ENCODE data around the gene TMPRSS11A.

Gene TMPRSS11A

DNA sequence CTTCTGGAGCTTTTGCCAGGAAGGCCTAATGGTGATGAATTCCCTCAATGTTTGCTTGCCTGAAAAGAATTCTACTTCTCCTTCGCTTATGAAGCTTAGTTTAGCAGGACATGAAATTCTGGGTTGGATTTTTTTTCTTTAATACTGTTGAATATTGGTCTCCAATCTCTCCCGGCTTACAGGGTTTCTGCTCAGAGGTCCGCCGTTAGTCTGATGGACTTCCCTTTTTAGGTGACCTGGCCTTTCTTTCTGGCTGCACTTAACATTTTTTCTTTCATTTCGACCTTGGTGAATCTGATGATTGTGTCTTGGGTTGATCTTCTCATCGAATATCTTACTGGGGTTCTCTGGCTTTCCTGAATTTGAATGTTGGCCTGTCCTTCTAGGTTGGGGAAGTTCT lies 17.2 kb upstream of the TMPRSS11A start:
- ChIA-PET POLR2A (no interaction called here), CTCF (interaction anchor here (0.7 kb wide), 1 partner anchor 9 kb away, joined by 3 read pairs; no protein-coding TSS in a partner anchor)
- H3K4me3 ChIP-seq (ENCODE audit: low read depth, low read length) = no peak overlapping the region
- TF ChIP-seq, protein P1, sequence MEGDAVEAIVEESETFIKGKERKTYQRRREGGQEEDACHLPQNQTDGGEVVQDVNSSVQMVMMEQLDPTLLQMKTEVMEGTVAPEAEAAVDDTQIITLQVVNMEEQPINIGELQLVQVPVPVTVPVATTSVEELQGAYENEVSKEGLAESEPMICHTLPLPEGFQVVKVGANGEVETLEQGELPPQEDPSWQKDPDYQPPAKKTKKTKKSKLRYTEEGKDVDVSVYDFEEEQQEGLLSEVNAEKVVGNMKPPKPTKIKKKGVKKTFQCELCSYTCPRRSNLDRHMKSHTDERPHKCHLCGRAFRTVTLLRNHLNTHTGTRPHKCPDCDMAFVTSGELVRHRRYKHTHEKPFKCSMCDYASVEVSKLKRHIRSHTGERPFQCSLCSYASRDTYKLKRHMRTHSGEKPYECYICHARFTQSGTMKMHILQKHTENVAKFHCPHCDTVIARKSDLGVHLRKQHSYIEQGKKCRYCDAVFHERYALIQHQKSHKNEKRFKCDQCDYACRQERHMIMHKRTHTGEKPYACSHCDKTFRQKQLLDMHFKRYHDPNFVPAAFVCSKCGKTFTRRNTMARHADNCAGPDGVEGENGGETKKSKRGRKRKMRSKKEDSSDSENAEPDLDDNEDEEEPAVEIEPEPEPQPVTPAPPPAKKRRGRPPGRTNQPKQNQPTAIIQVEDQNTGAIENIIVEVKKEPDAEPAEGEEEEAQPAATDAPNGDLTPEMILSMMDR (IDR thresholded peaks at IDR 0.05; ENCODE audit: insufficient read depth, low read length, missing control alignments) = no peak
- DNase-seq (ENCODE audit: low read depth, low spot score) = no peak

DNA sequence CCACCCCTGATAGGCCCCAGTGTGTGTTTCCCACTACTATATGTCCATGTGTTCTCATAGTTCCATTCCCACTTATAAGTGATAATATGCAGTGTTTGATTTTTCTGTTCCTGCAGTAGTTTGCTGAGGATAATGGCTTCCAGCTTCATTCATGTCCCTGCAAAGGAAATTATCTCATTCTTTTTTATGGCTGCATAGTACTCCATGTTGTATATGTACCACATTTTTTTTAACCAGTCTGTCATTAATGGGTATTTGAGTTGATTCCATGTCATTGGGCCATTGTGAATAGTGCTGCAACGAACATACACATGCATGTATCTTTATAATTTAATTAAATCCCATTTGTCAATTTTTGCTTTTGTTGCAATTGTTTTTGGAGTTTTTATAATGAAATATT lies 10.3 kb upstream of the TMPRSS11A start:
- ChIA-PET POLR2A (no interaction called here), CTCF (no interaction called here)
- no peak for DNase-seq (ENCODE audit: low read depth, low spot score)
- no peak overlapping the region for H3K4me3 ChIP-seq (ENCODE audit: low read depth, low read length)
- TF ChIP-seq, protein P1 (IDR thresholded peaks at IDR 0.05; ENCODE audit: insufficient read depth, low read length, missing control alignments) = no peak

DNA sequence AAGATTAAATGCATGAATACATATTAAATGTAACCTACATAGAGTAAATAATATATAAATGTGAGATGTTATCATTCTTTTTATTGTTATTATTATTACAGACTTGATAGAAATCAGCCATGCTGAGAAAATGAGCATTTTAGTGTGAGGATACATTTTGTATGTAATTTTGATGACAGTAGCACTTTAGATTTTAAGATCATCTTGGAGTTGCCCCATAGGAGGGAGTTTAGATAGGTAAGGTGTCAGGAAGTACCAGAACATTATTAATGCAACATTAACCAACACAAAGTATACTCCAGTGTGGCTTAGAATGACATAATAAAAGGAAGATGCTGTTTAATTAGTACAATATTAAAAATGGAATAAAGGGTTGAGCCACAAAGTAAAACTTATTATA lies 8.4 kb downstream of the TMPRSS11A start:
- CTCF ChIA-PET = no interaction called here
- H3K4me3 ChIP-seq (ENCODE audit: low read depth, low read length) = no peak overlapping the region
- no peak for DNase-seq (ENCODE audit: low read depth, low spot score)
- POLR2A ChIA-PET = no interaction called here
- TF ChIP-seq, protein P1 (IDR thresholded peaks at IDR 0.05; ENCODE audit: insufficient read depth, low read length, missing control alignments) = no peak

DNA sequence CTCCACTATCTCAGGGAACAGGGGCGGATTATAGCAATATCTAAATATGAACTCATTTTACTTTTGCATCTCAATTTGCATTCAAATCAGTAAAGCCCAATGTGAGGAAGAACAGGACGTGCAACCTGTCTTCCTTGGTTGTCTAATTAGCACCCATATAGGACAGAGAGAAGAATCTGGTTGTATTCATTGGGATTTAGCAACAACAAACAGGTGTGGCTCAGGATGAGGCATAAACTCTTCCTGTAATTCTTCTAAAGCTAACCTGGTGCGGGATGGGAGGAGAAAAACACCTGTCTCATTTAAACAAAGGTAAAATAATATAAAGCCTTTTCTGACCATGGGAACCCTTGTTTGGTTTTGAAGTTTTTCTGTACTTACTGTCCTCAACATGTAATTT lies 22.2 kb downstream of the TMPRSS11A start:
- ChIA-PET POLR2A (no interaction called here), CTCF (no interaction called here)
- DNase-seq (ENCODE audit: low read depth, low spot score) = no peak
- TF ChIP-seq, protein P1 (IDR thresholded peaks at IDR 0.05; ENCODE audit: insufficient read depth, low read length, missing control alignments) = no peak
- no peak overlapping the region for H3K4me3 ChIP-seq (ENCODE audit: low read depth, low read length)

DNA sequence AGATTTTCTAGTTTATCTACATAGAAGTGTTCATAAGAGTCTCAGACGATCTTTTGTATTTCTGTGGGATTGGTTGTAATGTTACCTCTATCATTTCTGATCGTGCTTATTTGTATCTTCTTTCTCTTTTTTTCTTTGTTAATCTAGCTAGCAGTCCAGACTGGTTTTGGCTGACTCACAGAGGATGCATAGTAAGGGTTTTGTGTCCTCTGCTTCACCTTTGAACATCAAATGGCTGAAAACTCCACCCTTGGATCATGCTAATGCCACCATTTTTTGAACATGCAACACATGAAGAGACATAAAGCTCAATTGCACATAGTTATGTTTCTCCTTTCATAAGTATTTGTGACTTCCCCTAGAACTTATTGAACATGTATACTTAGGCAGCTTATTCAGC lies 22.8 kb downstream of the TMPRSS11A start:
- no peak for DNase-seq (ENCODE audit: low read depth, low spot score)
- TF ChIP-seq, protein P1 (IDR thresholded peaks at IDR 0.05; ENCODE audit: insufficient read depth, low read length, missing control alignments) = no peak
- CTCF ChIA-PET = no interaction called here

DNA sequence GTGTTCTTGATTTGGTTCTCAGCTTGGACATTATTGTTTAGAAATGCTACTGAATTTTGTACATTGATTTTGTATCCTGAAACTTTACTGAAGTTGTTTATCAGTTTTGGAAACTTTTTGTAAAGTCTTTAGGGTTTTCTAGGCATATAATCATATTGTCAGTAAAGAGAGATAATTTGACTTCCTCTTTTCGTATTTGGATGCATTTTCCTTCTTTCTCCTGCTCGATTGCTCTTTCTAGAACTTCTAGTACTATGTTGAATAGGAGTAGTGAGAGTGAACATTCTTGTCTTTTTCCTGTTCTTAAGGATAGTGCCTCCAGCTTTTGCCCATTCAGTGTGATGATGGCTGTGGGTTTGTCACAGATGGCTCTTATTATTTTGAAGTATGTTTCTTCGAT lies 24.1 kb downstream of the TMPRSS11A start:
- POLR2A ChIA-PET = no interaction called here
- TF ChIP-seq, protein P1 (IDR thresholded peaks at IDR 0.05; ENCODE audit: insufficient read depth, low read length, missing control alignments) = no peak
- CTCF ChIA-PET = no interaction called here

More for the DNA sequence above, 22.8 kb downstream of the TMPRSS11A start:
- POLR2A ChIA-PET = no interaction called here
- no peak overlapping the region for H3K4me3 ChIP-seq (ENCODE audit: low read depth, low read length)

More for the DNA sequence above, 24.1 kb downstream of the TMPRSS11A start:
- DNase-seq (ENCODE audit: low read depth, low spot score) = no peak
- no peak overlapping the region for H3K4me3 ChIP-seq (ENCODE audit: low read depth, low read length)

Data from AG04449 (cell line).